ENCODE measurements around the gene MRPL44.

GRCh38 chr2:223969856-223970255 is 12.6 kb downstream of the MRPL44 start:
- TF ChIP-seq YY1 (IDR thresholded peaks at IDR 0.05; ENCODE audit: insufficient read depth, insufficient read length) = no peak
- TF ChIP-seq ZNF274 (IDR thresholded peaks at IDR 0.05; ENCODE audit: low read depth, low read length) = no peak
